B cell (primary cell): ENCODE data around the gene VHLL. TPM values are rescaled to one million over a fixed set of nuclear protein-coding genes. Genes with fewer than 3 reads are reported as not detected.

Experiments
- ATAC-seq: fragments of 200-7000 bp; cut with Tn5 transposase; one replicate; pipeline ENCODE4 v1.10.0; 2021; ENCODE audit warnings: low read depth, mild to moderate bottlenecking, moderate number of reproducible peaks, moderate library complexity
- CTCF ChIA-PET: fragments of 350-600 bp; sonication (Branson Sonifier 250); formaldehyde crosslinking; loops from one replicate; lab custom pipeline; 2021; ENCODE audit warnings: antibody characterized with exemption, inconsistent platforms; lab: Charles Lee
- POLR2A ChIA-PET: fragments of 350-600 bp; sonication (Branson Sonifier 250); formaldehyde crosslinking; loops from one replicate; lab custom pipeline; 2021; ENCODE audit warnings: antibody characterized with exemption; lab: Charles Lee
- DNase-seq: peaks from one replicate; pipeline ENCODE4 v3.0.0; 2013
- H2AFZ ChIP-seq: 2 replicates; pipeline ENCODE4 v1.6.1; 2012; ENCODE audit warnings: mild to moderate bottlenecking, low read depth, low read length; ENCODE audit not compliant: insufficient read depth, poor library complexity, severe bottlenecking
- H3K27ac ChIP-seq, 2 donors: 1 replicate in 1 of 2; 2 replicates in 1 of 2; pipeline ENCODE4 v1.5.1; 2012 to 2013; ENCODE audit warnings: low read length in 2 of 2, mild to moderate bottlenecking in 2 of 2, moderate library complexity in 1 of 2
- H3K27me3 ChIP-seq, 4 experiments: fragments of 200-600 bp in 1 of 4; sonication (generic) in 1 of 4; replicated peaks in 1 of 4; 1 replicate in 2 of 4; 2 replicates in 2 of 4; pipeline versions ENCODE4 v1.6.1 to v1.7.0; 2013 to 2016; ENCODE audit warnings: low read length in 3 of 4, mild to moderate bottlenecking in 2 of 4, mixed read lengths in 1 of 4, moderate library complexity in 1 of 4; ENCODE audit not compliant: insufficient read depth in 4 of 4, control insufficient read depth in 3 of 4; ENCODE audit errors: control extremely low read depth in 1 of 4
- H3K36me3 ChIP-seq, 2 experiments: replicated peaks in 1 of 2; 1 replicate in 1 of 2; 2 replicates in 1 of 2; pipeline versions ENCODE4 v1.6.1 to v1.7.1; 2013; ENCODE audit warnings: low read length in 1 of 2; ENCODE audit not compliant: insufficient read depth in 2 of 2, control insufficient read depth in 1 of 2; ENCODE audit errors: control extremely low read depth in 1 of 2, extremely low read depth in 1 of 2
- H3K4me1 ChIP-seq, 2 donors: fragments of 200-600 bp in 1 of 2; sonication (generic) in 1 of 2; 1 replicate in 1 of 2; 2 replicates in 1 of 2; pipeline versions ENCODE4 v1.5.1 to v1.6.1; 2013 to 2017; ENCODE audit warnings: low read length in 2 of 2; ENCODE audit not compliant: control insufficient read depth in 2 of 2, insufficient read depth in 2 of 2
- H3K4me2 ChIP-seq: replicated peaks from 2 replicates; pipeline ENCODE3; 2012; ENCODE audit warnings: mild to moderate bottlenecking, low read depth, low read length; ENCODE audit not compliant: poor library complexity, severe bottlenecking
- H3K4me3 ChIP-seq, 5 experiments: fragments of 200-600 bp in 1 of 5; sonication (generic) in 1 of 5; 1 replicate in 3 of 5; 2 replicates in 2 of 5; pipeline versions ENCODE4 v1.5.1 to v1.7.0; 2011 to 2016; ENCODE audit warnings: low read length in 4 of 5, mild to moderate bottlenecking in 4 of 5, low read depth in 2 of 5, control low read depth in 1 of 5, moderate library complexity in 1 of 5; ENCODE audit not compliant: insufficient read depth in 1 of 5; ENCODE audit errors: control extremely low read depth in 1 of 5, extremely low read depth in 1 of 5
- H3K79me2 ChIP-seq: fragments of 200-600 bp; sonication (generic); one replicate; pipeline ENCODE4 v1.6.0; 2016; ENCODE audit warnings: low read length; ENCODE audit not compliant: control insufficient read depth, insufficient read depth
- H3K9ac ChIP-seq: fragments of 200-600 bp; sonication (generic); 2 replicates; pipeline ENCODE4 v1.6.1; 2017; ENCODE audit warnings: mild to moderate bottlenecking, low read length, moderate library complexity
- H3K9me3 ChIP-seq, 3 donors: one replicate each; pipeline versions ENCODE4 v1.6.1 to v1.7.1; 2013; ENCODE audit warnings: low read length in 2 of 3; ENCODE audit not compliant: control insufficient read depth in 2 of 3, insufficient read depth in 1 of 3; ENCODE audit errors: control extremely low read depth in 1 of 3
- H4K20me1 ChIP-seq: 2 replicates; pipeline ENCODE4 v1.6.0; 2012; ENCODE audit warnings: mild to moderate bottlenecking, low read length; ENCODE audit not compliant: insufficient read depth, control insufficient read depth, poor library complexity, severe bottlenecking
- H3K27ac Mint-ChIP-seq: one replicate; pipeline ENCODE4 v1.8.0; 2021; ENCODE audit warnings: mixed read lengths
- H3K27me3 Mint-ChIP-seq: one replicate; pipeline ENCODE4 v1.8.0; 2021; ENCODE audit warnings: mixed read lengths
- H3K4me1 Mint-ChIP-seq: one replicate; pipeline ENCODE4 v1.8.0; 2021; ENCODE audit warnings: mixed read lengths
- H3K4me3 Mint-ChIP-seq: one replicate; pipeline ENCODE4 v1.8.0; 2021; ENCODE audit warnings: mixed read lengths
- H3K9me3 Mint-ChIP-seq: one replicate; pipeline ENCODE4 v1.8.0; 2022; ENCODE audit warnings: mixed read lengths; ENCODE audit not compliant: insufficient read depth
- CTCF ChIP-seq: fragments of 200-600 bp; IDR thresholded peaks from one replicate; pipeline ENCODE4 v1.8.0; 2022; ENCODE audit warnings: antibody characterized with exemption, mild to moderate bottlenecking
- EZH2 ChIP-seq: IDR thresholded peaks from 2 replicates; pipeline ENCODE4 v1.6.1; 2012; ENCODE audit warnings: borderline replicate concordance, low read depth, mild to moderate bottlenecking, moderate library complexity, low read length; ENCODE audit not compliant: insufficient read depth, poor library complexity, severe bottlenecking
- WGBS: methylation state at CpG from one replicate; pipeline ENCODE4 v1.1.5; 2013; ENCODE audit warnings: missing lambda C conversion rate; ENCODE audit not compliant: insufficient coverage; 5-methylcytosine and 5-hydroxymethylcytosine counted together
- intact Hi-C: fragments of 100-400 bp; cut with micrococcal nuclease; formaldehyde crosslinking; loops from one replicate; pipeline ENCODE4 v1.10.0; 2022
- polyA plus RNA-seq: library from polyadenylated mRNA; depleted of rRNA; stranded (reverse); fragments of >200 nt; gene quantifications from 2 replicates; pipeline ENCODE4 v1.2.3, GENCODE V29; 2012
- total RNA-seq, 2 donors: library from RNA; stranded (reverse); fragments of 120-200 nt in 1 of 2; gene quantifications; 1 replicate in 1 of 2; 2 replicates in 1 of 2; pipeline versions ENCODE4 v1.2.3 to v1.2.4, GENCODE V29; 2013 to 2022

VHLL gene
- total and polyA plus RNA-seq, 2 donors (not counting 1 experiment from before 2014, with no cell fraction given), result 0.36 TPM; not detected in 1

GRCh38 chr1:156260896-156261295 lies 38.2 kb downstream of the VHLL start:
- H3K27ac Mint-ChIP-seq, result no peak overlapping the region
- DNase-seq, result no peak
- Histone ChIP-seq H3K4me2 (no peak overlapping the region), H4K20me1 (no peaks in the 10 kb centered on the region), H3K79me2 (no peaks in the 10 kb centered on the region), H3K9me3 (no peaks in the 10 kb centered on the region), H3K36me3 (peaks cover 8 to 81% of the 10 kb centered on the region in 2 experiments), H2AFZ (no peak overlapping the region), H3K27ac (no peak overlapping the region), H3K27me3 (no peaks in the 10 kb centered on the region), H3K9ac (no peak overlapping the region), H3K4me1 (no peaks in the 10 kb centered on the region), H3K4me3 (no peak overlapping the region)
- intact Hi-C loops, result no loop called here
- CTCF ChIA-PET, result no interaction called here
- no peak for ATAC-seq
- POLR2A ChIA-PET, result interaction anchor here (0.6 kb wide), 1 partner anchor 36 kb away, joined by 3 read pairs; no protein-coding TSS in a partner anchor
- H3K4me3 Mint-ChIP-seq, result no peak overlapping the region
- no peaks in the 10 kb centered on the region for H3K27me3 Mint-ChIP-seq
- no peak for TF ChIP-seq EZH2
- TF ChIP-seq CTCF, result no peak
- no peaks in the 10 kb centered on the region for H3K4me1 Mint-ChIP-seq
- WGBS, result 100% methylated on average over 1 of the region's 2 CpGs
- H3K9me3 Mint-ChIP-seq, result no peaks in the 10 kb centered on the region

- no CpG with 5 or more reads among the region's 3 CpGs for WGBS
- Histone ChIP-seq H3K4me1 (no peaks in the 10 kb centered on the region), H3K9me3 (no peaks in the 10 kb centered on the region), H2AFZ (no peak overlapping the region), H3K79me2 (no peaks in the 10 kb centered on the region), H3K27ac (no peak overlapping the region), H3K27me3 (no peaks in the 10 kb centered on the region), H3K4me3 (no peak overlapping the region), H3K4me2 (no peak overlapping the region), H3K36me3 (peaks cover 4 to 75% of the 10 kb centered on the region in 2 experiments), H3K9ac (no peak overlapping the region), H4K20me1 (no peaks in the 10 kb centered on the region)
- ChIA-PET CTCF (no interaction called here), POLR2A (no interaction called here)
- no peak for TF ChIP-seq EZH2
- TF ChIP-seq CTCF, result no peak
- DNase-seq, result no peak
- no peak overlapping the region for H3K27ac Mint-ChIP-seq
- H3K4me3 Mint-ChIP-seq, result no peak overlapping the region
- H3K27me3 Mint-ChIP-seq, result no peaks in the 10 kb centered on the region
- no peaks in the 10 kb centered on the region for H3K9me3 Mint-ChIP-seq
- ATAC-seq, result no peak
- H3K4me1 Mint-ChIP-seq, result no peaks in the 10 kb centered on the region
- intact Hi-C loops, result no loop called here
Observed at GRCh38 chr1:156259805-156260204, 39.3 kb downstream of the VHLL start.
